H9 (cell line): ENCODE data around the gene BBX. TPM values are rescaled to one million over a fixed set of nuclear protein-coding genes. Genes with fewer than 3 reads are reported as not detected.

Experiments used
- DNase-seq: peaks from one replicate; pipeline ENCODE4 v3.0.0-alpha.2; 2017
- H2AFZ ChIP-seq: one replicate; pipeline ENCODE4 v1.6.1; 2013; ENCODE audit warnings: mild to moderate bottlenecking, low read length, control low read depth, moderate library complexity
- H2AK5ac ChIP-seq: 2 replicates; pipeline ENCODE4 v1.6.1; 2013; ENCODE audit warnings: low read length, control low read depth, mixed read lengths; ENCODE audit not compliant: insufficient read length
- H2BK120ac ChIP-seq: one replicate; pipeline ENCODE4 v1.6.1; 2013; ENCODE audit warnings: low read depth, mild to moderate bottlenecking, low read length, control low read depth, inconsistent platforms; ENCODE audit not compliant: poor library complexity, severe bottlenecking
- H2BK12ac ChIP-seq: 2 replicates; pipeline ENCODE4 v1.6.1; 2013; ENCODE audit warnings: low read length, control low read depth, mixed read lengths, low read depth; ENCODE audit not compliant: insufficient read length
- H2BK15ac ChIP-seq: 2 replicates; pipeline ENCODE4 v1.6.1; 2013; ENCODE audit warnings: low read depth, low read length, control low read depth
- H2BK20ac ChIP-seq: one replicate; pipeline ENCODE4 v1.6.1; 2013; ENCODE audit warnings: low read depth, mild to moderate bottlenecking, low read length, control low read depth, inconsistent platforms; ENCODE audit not compliant: poor library complexity, severe bottlenecking
- H2BK5ac ChIP-seq: 2 replicates; pipeline ENCODE4 v1.6.1; 2013; ENCODE audit warnings: low read length, control low read depth, mixed read lengths; ENCODE audit not compliant: insufficient read length
- H3K14ac ChIP-seq: 2 replicates; pipeline ENCODE4 v1.6.1; 2013; ENCODE audit warnings: low read length, control low read depth; ENCODE audit not compliant: insufficient read depth
- H3K18ac ChIP-seq: 2 replicates; pipeline ENCODE4 v1.6.1; 2013; ENCODE audit warnings: low read depth, mild to moderate bottlenecking, mixed read lengths, low read length, control low read depth; ENCODE audit not compliant: insufficient read length
- H3K23ac ChIP-seq: 2 replicates; pipeline ENCODE4 v1.6.1; 2013; ENCODE audit warnings: low read length, control low read depth, mixed read lengths, low read depth; ENCODE audit not compliant: insufficient read length
- H3K23me2 ChIP-seq: 2 replicates; pipeline ENCODE4 v1.6.1; 2013; ENCODE audit warnings: low read depth, mild to moderate bottlenecking, mixed read lengths, low read length, control low read depth; ENCODE audit not compliant: insufficient read length, poor library complexity, severe bottlenecking
- H3K27ac ChIP-seq: 2 replicates; pipeline ENCODE4 v1.5.1; 2013; ENCODE audit warnings: low read length, control low read depth, mixed read lengths, low read depth; ENCODE audit not compliant: insufficient read length
- H3K27me3 ChIP-seq: 2 replicates; pipeline ENCODE4 v1.6.1; 2013; ENCODE audit warnings: low read length, control low read depth, inconsistent platforms; ENCODE audit not compliant: insufficient read depth
- H3K4ac ChIP-seq: 2 replicates; pipeline ENCODE4 v1.6.1; 2013; ENCODE audit warnings: low read depth, mild to moderate bottlenecking, control low read depth, inconsistent platforms, low read length, moderate library complexity
- H3K4me1 ChIP-seq: 2 replicates; pipeline ENCODE4 v1.6.1; 2013; ENCODE audit warnings: low read length, control low read depth, inconsistent platforms; ENCODE audit not compliant: insufficient read depth
- H3K4me2 ChIP-seq: 2 replicates; pipeline ENCODE4 v1.6.1; 2013; ENCODE audit warnings: low read length, control low read depth, mixed read lengths; ENCODE audit not compliant: insufficient read length, insufficient read depth
- H3K56ac ChIP-seq: 2 replicates; pipeline ENCODE4 v1.6.1; 2013; ENCODE audit warnings: low read depth, mild to moderate bottlenecking, mixed read lengths, low read length, control low read depth; ENCODE audit not compliant: insufficient read length
- H3K79me1 ChIP-seq: 2 replicates; pipeline ENCODE4 v1.6.1; 2013; ENCODE audit warnings: low read depth, mild to moderate bottlenecking, moderate library complexity, low read length, control low read depth, inconsistent platforms; ENCODE audit not compliant: insufficient read depth, poor library complexity, severe bottlenecking
- H3K79me2 ChIP-seq: 2 replicates; pipeline ENCODE4 v1.6.1; 2013; ENCODE audit warnings: low read length, control low read depth, inconsistent platforms; ENCODE audit not compliant: insufficient read depth
- H3K9ac ChIP-seq: 2 replicates; pipeline ENCODE4 v1.6.1; 2013; ENCODE audit warnings: low read length, control low read depth, mixed read lengths; ENCODE audit not compliant: insufficient read length; ENCODE audit errors: extremely low read depth
- H3K9me3 ChIP-seq: one replicate; pipeline ENCODE4 v1.6.1; 2013; ENCODE audit warnings: low read depth, low read length, inconsistent platforms; ENCODE audit not compliant: control insufficient read depth
- H3T11ph ChIP-seq: one replicate; pipeline ENCODE4 v1.6.1; 2013; ENCODE audit warnings: mild to moderate bottlenecking, low read length, control low read depth, inconsistent platforms
- H4K20me1 ChIP-seq: one replicate; pipeline ENCODE4 v1.6.1; 2013; ENCODE audit not compliant: control insufficient read depth, insufficient read length, insufficient read depth
- H4K5ac ChIP-seq: 2 replicates; pipeline ENCODE4 v1.6.1; 2013; ENCODE audit warnings: low read depth, mild to moderate bottlenecking, mixed read lengths, low read length, control low read depth; ENCODE audit not compliant: insufficient read length
- H4K8ac ChIP-seq: replicated peaks from 2 replicates; pipeline ENCODE4 v1.6.1; 2013; ENCODE audit warnings: low read length, control low read depth, mixed read lengths, low read depth; ENCODE audit not compliant: insufficient read length
- H4K91ac ChIP-seq: 2 replicates; pipeline ENCODE4 v1.6.1; 2013; ENCODE audit warnings: low read depth, mild to moderate bottlenecking, moderate library complexity, mixed read lengths, low read length, control low read depth; ENCODE audit not compliant: insufficient read length
- H3K27ac Mint-ChIP-seq, 3 experiments: 2 replicates in 2 of 3; 3 replicates in 1 of 3; pipeline ENCODE4 v1.8.0; 2020 to 2021; ENCODE audit warnings: mixed read lengths in 3 of 3, mild to moderate bottlenecking in 1 of 3, moderate library complexity in 1 of 3
- H3K27me3 Mint-ChIP-seq: 2 replicates; pipeline ENCODE4 v1.8.0; 2021; ENCODE audit warnings: low read depth, mild to moderate bottlenecking, moderate library complexity, mixed read lengths
- H3K36me3 Mint-ChIP-seq, 3 experiments: 2 replicates in 2 of 3; 3 replicates in 1 of 3; pipeline ENCODE4 v1.8.0; 2020 to 2021; ENCODE audit warnings: low read depth in 3 of 3, mixed read lengths in 3 of 3; ENCODE audit not compliant: insufficient read depth in 1 of 3
- H3K4me1 Mint-ChIP-seq, 2 experiments: 2 replicates each; pipeline ENCODE4 v1.8.0; 2020; ENCODE audit warnings: mixed read lengths in 2 of 2
- H3K4me3 Mint-ChIP-seq, 2 experiments: 2 replicates in 1 of 2; 3 replicates in 1 of 2; pipeline ENCODE4 v1.8.0; 2020 to 2021; ENCODE audit warnings: mild to moderate bottlenecking in 2 of 2, mixed read lengths in 2 of 2, moderate library complexity in 1 of 2
- H3K9me3 Mint-ChIP-seq, 2 experiments: 2 replicates in 1 of 2; 3 replicates in 1 of 2; pipeline ENCODE4 v1.8.0; 2020; ENCODE audit warnings: mild to moderate bottlenecking in 2 of 2, mixed read lengths in 2 of 2, moderate library complexity in 1 of 2
- WGBS: extraction: QIAGEN DNeasy Blood & Tissue Kit; methylation state at CpG from one replicate; pipeline ENCODE4 v1.1.7; 2013; ENCODE audit warnings: missing lambda C conversion rate, low lambda C conversion rate, mixed read lengths; ENCODE audit not compliant: insufficient read length; ENCODE audit errors: extremely low coverage; 5-methylcytosine and 5-hydroxymethylcytosine counted together
- total RNA-seq: library from RNA; stranded (reverse); gene quantifications from 2 replicates; pipeline ENCODE4 v1.2.1, GENCODE V29; 2021
- TF ChIP-seq, protein P1 (sequence below): fragments of 200-600 bp; sonication (generic); conservative IDR thresholded peaks from 3 replicates; pipeline ENCODE4 v1.8.0; 2021; ENCODE audit warnings: antibody characterized with exemption, mild to moderate bottlenecking

Gene BBX
- total RNA-seq, 1 experiment from 2014 or later = 34.8 TPM

DNA sequence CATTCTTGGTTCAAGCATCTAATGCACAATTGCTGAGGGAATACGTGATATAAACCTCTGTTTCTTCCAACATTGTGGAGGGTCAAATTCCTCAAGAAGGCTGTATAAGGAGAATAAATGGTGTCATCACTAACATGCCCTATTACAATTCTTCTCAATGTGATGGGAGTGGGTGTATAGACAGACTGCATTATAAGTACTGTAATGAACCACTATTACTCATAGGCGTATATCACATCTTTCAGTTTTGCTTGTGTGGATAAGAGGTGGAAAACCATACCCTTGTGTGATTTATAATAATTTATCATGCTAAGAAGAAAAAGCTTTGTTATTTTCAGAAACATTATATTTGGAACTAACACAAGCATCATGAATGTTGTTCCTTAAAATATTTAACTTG is 35.3 kb upstream of the BBX start:
- Histone ChIP-seq H2BK5ac (no peak overlapping the region), H3K4me1 (no peaks in the 10 kb centered on the region), H4K91ac (no peak overlapping the region), H2AFZ (no peak overlapping the region), H2BK120ac (no peak overlapping the region), H3K9ac (no peak overlapping the region), H4K20me1 (no peaks in the 10 kb centered on the region), H3K4me2 (no peak overlapping the region), H2AK5ac (no peak overlapping the region), H3K79me2 (no peaks in the 10 kb centered on the region), H3T11ph (no peak overlapping the region), H3K14ac (no peak overlapping the region), H3K9me3 (no peaks in the 10 kb centered on the region), H3K27me3 (no peaks in the 10 kb centered on the region), H3K79me1 (no peaks in the 10 kb centered on the region), H3K56ac (no peak overlapping the region), H3K23me2 (no peaks in the 10 kb centered on the region), H3K23ac (no peak overlapping the region), H3K18ac (no peak overlapping the region), H2BK12ac (no peak overlapping the region), H4K5ac (no peak overlapping the region), H3K4ac (no peak overlapping the region), H3K27ac (no peak overlapping the region), H2BK15ac (no peak overlapping the region), H4K8ac (no peak overlapping the region), H2BK20ac (no peak overlapping the region)
- DNase-seq = no peak
- no peak overlapping the region for H3K27ac Mint-ChIP-seq
- no peaks in the 10 kb centered on the region for H3K27me3 Mint-ChIP-seq
- H3K4me3 Mint-ChIP-seq = no peak overlapping the region
- H3K4me1 Mint-ChIP-seq = peaks cover 0 to 3% of the 10 kb centered on the region in 2 experiments; a peak in 1 of 4 replicates
- WGBS = no CpG with 5 or more reads among the region's 2 CpGs
- H3K9me3 Mint-ChIP-seq = no peaks in the 10 kb centered on the region; a peak in 1 of 5 replicates
- H3K36me3 Mint-ChIP-seq = no peaks in the 10 kb centered on the region
- TF ChIP-seq, protein P1, sequence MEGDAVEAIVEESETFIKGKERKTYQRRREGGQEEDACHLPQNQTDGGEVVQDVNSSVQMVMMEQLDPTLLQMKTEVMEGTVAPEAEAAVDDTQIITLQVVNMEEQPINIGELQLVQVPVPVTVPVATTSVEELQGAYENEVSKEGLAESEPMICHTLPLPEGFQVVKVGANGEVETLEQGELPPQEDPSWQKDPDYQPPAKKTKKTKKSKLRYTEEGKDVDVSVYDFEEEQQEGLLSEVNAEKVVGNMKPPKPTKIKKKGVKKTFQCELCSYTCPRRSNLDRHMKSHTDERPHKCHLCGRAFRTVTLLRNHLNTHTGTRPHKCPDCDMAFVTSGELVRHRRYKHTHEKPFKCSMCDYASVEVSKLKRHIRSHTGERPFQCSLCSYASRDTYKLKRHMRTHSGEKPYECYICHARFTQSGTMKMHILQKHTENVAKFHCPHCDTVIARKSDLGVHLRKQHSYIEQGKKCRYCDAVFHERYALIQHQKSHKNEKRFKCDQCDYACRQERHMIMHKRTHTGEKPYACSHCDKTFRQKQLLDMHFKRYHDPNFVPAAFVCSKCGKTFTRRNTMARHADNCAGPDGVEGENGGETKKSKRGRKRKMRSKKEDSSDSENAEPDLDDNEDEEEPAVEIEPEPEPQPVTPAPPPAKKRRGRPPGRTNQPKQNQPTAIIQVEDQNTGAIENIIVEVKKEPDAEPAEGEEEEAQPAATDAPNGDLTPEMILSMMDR = no peak
